Measurements from ENCODE around the gene DDIT3.
"Not testable (repeated sequence)": the region's sequence is repeated elsewhere in the genome, so short reads cannot be mapped to it uniquely, and the experiment has no call there.

Gene DDIT3, protein sequence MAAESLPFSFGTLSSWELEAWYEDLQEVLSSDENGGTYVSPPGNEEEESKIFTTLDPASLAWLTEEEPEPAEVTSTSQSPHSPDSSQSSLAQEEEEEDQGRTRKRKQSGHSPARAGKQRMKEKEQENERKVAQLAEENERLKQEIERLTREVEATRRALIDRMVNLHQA

DNA sequence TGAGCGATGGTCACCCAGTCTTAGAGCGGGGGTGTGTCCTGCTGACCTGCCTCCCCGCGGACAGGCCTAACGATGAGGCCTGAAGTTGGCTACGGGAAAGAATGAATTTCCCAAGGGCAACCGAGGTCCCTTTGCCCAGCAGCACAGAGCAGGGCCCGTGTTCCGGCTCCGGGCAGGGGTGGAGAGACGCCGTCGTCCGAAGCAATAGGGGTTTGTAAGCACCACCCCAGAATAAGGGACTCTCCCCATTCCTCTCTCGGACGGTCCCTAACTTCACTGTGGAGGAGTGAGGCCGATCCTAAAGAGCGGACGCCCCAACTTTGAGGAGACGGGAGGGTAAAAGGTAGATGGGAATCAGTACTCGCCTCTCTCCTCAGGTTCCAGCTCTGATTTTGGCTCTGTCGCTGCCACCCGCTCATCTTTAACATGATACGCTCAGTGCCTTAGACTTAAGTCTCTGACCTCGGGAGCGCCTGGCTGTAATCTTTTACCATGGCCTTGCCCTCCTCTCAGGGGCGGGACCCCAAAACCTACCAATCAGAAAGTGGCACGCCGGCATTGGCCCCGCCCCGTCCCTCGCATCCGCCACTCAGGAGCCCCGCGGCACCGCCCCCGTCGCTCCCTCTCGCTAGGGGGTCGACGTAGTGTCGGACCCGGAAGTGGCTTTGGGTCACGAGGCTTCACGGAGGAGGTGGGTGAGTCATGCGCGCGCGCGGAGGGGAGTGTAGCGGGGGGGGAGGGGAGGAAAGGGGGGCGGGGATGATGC lies at the start of gene DDIT3:
DDIT3 (minus strand) TSS at position 462 of the 766 bp plus-strand sequence. CDS start 3,108 bp downstream, outside the sequence.
- DNase-seq: peak; percentile 98 to 99

DNA sequence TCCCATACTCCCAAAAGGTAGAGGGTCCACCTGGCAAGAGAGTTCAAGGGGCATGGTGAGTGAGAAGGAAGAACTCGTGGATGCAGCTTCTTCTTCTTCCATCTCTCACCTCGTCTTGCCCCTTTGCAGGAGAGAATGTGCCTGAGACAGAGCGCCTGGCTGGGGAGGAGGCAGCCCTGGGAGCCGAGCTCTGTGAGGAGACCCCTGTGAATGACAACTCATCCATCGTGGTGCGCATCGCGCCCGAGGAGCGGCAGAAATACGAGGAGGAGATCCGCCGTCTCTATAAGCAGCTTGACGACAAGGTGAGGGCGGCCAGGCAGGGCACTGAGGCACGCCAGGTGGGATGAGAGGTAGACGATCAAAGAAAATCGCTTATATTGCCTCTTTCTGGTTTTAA lies 49.5 kb upstream of the DDIT3 start:
- DNase-seq: no peak

DNA sequence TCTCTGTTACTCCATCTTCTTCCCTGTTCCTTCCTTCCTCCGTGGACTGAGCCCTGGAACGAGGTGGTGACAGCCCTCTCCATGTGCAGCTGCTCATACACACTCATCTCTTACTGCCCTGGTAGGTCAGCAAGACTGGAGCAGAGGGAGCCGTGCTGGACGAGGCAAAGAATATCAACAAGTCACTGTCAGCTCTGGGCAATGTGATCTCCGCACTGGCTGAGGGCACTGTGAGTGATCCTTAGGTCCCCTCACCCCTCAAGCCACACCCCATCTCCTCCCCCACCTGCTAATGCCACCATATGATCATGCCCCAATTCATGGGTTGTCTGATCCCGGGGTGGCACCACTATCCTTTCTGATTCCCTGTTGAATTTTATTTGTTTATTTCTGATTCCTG lies 48.5 kb upstream of the DDIT3 start:
- DNase-seq: no peak

DNA sequence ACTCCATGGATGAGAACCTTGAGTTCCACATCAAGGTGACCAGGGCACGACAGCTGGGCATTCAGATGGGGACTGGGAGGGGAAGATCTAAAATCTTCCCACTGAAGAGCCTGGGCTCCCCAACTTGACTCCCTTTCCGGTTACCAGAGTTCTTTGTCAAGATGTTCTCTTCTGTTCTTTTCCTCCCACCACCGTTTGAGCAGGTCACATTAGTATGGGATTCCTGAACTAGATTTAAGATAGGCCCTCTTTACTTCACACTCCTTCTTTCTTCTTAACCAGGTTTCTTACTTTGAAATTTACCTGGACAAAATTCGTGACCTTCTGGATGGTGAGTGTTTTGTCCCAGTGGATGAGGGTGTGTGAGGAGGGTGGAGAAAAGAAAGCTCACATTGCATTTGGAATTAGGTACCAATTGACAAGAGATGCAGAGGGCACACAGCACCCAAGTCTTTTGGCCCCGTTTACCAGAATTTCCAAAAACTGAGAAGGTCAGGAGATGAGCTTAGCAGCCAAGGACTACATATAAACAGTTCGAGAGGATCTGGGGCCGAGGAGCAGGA lies 43.9 kb upstream of the DDIT3 start:
- DNase-seq: no peak

DNA sequence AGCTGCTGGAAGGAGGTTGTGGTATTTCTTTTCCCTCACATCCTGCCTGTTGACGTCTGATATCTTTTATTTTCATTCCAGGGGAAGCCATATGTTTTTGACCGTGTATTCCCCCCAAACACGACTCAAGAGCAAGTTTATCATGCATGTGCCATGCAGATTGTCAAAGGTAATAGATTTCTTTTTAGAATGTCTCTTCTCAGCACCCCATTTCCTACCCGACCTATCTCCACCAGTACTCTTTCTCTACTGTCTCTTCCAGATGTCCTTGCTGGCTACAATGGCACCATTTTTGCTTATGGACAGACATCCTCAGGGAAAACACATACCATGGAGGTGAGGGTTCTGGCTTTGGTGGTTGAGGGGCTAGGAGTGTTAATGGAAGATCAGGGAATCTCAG lies 43.0 kb upstream of the DDIT3 start:
- DNase-seq: no peak

DNA sequence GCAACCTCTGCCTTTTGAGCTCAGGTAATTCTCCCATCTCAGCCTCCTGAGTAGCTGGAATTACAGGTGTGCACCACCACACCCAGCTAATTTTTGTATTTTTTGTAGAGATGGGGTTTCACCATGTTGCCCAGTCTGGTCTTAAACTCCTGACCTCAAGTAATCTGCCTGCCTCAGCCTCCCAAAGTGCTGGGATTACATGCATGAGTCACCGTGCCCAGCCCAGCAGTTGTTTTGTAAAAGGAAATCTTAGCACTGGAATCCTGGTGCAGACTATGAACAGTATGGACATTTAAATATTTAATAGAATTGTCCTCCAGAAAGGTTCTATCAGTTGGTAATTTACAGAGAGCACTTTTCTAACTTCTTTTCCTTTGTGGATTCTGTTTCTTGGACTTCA lies 40.8 kb upstream of the DDIT3 start:
- DNase-seq: not testable (repeated sequence)

DNA sequence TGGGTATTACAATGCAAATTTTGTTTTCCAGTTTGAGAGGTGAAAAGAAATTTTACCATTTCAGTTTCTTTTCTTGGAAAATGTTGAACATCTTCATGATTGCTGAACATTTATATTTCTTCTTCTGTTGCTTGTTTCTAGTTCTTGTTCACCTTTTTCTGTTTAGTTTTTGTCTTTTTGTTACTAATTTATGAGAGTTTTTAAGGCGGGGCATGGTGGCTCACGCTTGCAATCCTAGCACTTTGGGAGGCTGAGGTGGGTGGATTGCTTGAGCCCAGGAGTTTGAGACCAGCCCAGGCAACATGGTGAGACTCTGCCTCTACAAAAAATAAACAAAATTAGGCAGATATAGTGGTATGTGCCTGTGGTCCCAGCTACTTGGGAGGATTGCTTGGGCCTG lies 40.2 kb upstream of the DDIT3 start:
- no peak for DNase-seq

DNA sequence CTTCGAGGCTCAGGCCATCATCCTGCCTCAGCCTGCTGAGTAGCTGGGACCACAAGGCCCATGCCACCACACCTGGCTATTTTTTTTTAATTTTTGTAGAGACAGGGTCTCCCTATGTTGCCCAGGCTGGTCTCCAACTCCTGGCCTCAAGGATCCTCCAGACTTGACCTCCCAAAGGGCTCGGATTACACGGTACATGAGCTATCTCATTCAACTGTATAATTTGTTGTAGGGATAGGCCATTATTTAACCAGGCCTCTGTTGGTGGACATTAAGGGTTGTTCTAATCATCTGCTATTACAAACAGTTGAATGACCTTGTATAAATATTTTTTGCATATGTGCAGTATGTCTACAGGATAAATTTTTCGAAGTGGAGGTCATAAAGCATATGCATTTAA lies 38.5 kb upstream of the DDIT3 start:
- DNase-seq: no peak

DNA sequence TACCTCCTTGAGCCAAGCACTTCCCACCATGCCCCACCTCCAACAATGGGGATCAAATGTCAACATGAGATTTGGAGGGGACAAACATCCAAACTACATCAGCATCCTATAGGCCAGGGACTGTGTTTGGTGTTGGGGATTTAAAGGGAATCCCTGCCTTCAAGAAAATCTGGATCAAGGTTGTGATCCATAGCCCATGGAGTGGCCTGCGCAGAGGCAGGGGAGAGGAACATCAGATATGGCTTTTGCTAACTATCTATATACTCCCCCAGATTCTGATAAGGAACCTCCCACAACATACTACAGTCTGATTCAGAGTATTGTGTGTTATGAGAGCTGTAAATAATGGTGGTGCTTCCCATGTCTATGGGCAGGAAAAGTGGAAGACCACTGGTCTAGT lies 34.6 kb upstream of the DDIT3 start:
- no peak for DNase-seq

DNA sequence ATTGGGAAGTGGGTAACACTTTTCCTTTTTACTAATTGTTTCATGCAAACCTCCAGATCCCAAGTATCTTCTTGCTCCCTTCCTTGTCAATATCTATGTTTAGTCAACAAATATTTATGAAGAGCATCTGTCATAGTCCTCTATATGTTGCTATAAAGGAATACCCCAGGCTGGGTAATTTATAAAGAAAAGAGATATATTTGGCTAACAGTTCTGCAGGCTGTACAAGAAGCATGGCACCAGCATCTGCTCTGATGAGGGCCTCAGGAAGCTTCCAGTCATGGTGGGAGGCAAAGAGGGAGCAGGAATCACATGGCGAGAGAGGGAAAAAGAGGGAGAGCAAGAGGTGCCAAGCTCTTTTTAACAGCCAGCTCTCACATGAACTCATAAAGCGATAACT lies 34.1 kb upstream of the DDIT3 start:
- no peak for DNase-seq

DNA sequence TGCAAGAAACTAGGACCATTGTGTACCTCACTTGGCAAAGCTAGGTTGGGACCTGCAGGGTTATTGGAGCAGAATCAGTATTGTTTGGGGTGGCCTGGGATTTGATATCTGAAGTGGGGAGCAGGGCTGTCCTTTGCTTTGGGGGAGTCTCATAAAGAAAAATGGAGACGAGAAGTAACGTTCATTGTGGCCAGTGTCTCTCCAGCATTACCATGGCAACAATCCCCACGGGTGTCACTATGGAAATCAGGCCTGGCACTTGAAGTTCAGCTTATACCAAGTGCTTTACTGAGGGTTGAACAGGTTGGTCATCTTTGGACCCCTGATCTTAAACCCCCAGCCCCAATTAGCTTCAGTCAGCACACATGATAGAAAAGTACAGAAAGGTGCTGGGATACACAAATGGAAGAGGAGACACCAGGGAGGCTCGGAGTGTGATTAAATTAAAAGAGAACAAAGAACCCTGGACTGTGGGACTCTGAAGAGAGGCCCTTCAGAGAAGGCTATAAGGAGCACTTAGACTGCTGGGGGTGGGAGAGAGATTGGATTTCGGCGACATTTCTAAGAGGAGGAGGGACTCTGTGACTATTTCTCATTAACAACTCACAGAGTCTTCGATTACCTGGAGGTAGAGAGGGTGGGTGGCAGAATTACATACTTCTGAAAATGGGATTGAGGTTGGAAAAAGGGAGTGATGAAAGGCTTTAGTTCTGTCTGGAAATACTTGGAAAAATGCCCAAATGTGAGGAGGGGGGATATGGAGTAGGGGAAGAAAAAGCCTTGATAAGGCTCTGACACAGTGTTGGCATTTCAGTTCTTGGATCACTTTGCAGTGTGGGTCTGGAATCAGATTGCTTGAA lies 33.3 kb upstream of the DDIT3 start:
- DNase-seq: no peak

DNA sequence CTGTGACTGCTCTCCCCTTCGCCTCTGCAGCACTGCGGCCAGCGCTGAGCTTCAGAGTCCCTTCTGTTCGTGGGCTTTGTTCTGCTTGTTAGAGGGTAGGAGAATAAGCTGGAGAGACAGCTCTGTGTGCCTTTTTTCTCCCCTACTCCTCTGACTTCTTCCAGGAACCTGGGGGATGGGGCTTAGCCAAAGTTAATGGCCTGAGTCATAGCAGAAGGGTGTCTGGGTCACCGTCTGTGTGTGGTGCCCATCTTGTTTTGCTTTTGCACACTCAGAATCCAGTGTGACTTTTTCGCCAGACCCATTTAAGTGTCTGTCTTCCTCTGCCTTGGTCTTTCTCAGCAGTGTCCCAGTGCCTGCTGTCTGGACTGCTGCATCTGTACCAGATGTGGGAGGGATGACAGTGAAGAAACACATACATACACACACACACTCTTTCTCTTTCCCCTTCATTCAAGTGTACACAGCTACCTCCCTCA lies 32.6 kb upstream of the DDIT3 start:
- no peak for DNase-seq

DNA sequence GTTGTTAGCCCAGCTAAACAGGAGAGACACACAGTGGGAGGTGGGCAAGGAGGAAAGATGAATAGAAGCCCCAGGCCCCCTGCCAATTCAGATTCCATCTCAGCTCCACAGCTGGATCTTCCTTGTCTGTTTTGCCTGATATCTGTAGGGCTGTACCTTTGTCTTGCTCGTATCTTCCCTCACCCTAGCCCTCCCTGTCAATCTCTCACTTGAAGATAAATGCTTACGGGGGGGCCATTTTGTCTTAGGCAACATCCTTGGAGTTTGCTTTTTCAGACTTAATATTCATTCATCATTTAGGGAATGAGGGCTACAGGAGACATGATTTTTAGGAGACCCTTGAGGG lies 32.0 kb upstream of the DDIT3 start:
- DNase-seq: no peak

DNA sequence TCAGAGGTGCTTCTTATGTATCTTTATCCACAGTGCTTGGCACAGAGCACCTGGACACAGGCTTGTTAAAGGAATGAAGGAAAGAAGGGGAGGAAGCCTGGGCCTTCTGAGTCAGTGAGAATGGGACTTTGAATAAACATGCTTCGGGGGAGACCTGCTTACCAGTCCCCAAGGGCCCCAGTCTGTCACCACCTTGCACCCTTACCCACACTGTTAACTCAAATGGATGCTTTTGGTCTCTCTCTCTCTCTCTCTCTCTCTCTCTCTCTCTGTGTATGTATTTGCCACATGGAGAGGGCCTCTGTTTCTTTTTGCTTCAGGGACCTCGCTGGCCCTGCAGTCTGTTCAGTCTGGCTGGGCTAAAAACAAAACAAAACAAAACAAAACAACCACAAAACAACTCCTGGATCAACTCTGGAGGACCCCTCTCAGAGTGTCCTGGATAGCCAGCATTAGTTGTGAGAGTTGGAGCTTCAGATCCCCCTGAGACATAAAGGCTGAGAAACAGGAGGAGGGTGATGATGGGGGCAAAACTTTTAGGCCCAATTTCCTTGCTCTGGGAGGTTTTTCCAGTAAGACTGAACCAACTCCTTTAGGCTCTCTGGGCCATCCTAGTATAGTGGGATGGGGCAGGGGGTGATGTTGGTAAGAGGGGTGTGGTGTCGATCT lies 31.5 kb upstream of the DDIT3 start:
- DNase-seq: no peak

DNA sequence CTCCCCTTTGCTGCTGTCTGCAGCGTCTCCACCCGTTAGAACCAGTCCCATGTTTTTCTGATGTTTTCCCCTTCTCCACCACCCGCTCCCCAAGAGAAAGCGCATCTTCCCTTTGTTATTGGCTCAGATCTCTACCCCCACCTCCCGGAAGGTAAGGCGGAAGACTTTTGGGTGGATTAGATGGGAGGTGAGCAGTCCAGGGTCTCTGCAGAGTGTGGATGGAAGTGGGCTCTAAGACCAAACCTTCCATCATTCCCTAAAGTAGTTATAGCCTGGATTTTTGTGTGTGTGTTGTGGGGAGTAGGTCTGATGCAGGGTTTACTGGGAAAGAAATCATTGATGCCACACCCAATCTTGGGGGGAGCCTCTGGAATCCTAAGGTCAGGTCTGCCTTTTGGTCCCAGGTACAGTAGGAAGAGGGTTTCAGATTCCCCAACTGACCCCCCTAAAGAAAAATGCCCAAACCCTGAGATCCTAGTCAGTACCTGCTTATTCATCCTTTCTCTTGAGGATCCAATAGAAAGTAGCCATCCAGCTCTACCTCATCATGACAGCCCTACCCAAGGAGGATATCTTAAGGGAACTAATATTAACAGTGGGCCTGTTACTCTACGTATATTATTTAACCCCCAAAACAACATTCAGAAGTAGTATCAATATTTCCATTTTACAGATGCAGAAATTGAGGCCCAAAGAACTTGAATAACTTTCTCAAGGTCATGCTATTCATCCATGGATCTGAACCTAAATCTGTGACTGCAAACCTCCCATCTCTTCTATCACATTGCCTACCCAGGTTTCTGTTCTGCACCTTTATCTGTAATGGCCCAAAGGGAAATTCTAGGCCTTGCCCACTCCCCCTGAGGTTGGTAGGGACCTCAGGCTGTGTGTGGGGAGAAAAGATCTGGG lies 30.6 kb upstream of the DDIT3 start:
- no peak for DNase-seq

DNA sequence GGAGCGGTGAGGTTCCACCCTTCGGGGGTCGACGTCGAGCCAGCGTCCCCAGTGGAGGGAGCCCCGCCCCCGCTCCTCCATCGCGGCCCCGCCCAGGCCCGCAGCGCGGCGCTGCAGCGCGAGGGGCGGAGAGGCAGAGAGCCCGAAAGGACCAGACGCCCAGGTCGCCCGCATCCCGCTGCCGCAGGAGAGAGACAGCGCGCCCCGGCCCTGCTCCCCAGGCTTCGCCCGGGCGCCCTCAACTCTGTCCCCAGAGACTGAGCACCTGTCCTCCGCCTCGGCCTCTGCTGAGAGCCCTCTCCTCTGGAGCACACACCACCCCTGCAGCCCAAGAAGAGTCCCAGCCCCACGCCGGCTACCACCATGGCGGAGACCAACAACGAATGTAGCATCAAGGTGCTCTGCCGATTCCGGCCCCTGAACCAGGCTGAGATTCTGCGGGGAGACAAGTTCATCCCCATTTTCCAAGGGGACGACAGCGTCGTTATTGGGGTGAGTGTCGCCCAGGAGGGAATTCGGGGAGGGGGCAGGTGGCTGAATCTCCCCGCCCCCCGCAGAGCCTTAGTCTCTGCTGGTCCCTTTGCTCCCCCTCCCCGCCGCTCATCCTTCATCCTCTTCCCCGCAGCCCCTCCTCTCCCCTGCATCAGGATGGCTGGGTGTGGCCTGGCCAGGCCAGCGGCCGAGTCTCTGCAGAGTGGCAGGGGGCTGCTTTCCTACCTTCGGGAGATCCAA lies 29.8 kb upstream of the DDIT3 start, which contains the start of gene KIF5A:
KIF5A (plus strand) TSS at position 136 of the 732 bp plus-strand sequence; CDS start at position 364, 228 bp downstream.
- DNase-seq: peak; percentile 52 to 59

DNA sequence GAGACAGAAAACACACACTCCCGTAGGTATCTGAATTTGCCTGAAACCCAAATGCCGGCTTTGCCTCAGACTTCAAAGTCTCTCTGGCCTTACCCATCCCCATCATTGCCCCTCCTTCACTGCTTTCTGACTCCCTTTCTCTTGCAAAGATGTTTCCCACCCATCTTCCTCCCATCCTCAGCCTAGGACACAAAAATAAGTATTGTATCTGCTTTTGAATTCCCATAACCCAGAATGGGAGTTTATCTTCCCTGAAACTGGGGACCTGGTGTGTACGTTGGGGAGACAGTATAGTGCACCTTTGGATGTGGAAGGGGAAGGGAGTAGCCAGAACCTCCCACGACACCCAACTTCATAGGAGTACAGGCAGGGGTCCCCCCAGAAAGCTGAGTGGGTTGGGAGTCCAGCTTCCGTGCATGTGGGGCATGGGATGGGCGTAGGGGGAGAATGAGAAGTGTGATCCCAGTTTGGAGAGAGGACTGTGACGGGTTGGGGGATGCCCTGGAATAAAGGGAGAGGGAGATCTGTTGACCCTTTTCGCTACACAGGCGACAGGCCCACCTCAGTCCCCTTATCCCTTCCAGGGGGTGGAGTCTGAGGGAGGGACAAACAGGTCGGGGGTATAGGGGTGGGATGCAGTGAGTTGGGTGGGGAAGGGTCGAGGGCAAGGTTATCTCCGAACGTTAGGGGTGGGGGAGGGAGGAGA lies 29.0 kb upstream of the DDIT3 start:
- DNase-seq: no peak

DNA sequence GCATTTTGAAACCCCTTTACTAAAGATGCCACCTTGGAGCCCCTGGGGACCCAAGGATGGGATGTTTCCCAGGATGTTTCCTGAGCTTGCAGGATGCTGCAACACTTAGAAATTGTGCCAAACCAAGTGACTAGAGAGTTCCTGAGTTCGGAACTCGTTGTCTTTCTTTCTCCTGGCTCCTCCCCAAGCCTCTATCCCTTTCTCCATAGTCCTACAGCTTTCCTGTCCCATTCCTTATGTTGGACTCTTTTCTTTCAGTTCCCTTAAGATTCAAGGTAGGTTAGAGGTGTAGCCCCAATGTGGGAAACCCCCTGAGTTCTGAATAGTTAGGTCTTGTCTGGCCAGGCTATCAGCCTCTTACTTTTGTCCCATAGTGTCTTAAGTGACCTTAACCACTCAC lies 28.2 kb upstream of the DDIT3 start:
- no peak for DNase-seq

DNA sequence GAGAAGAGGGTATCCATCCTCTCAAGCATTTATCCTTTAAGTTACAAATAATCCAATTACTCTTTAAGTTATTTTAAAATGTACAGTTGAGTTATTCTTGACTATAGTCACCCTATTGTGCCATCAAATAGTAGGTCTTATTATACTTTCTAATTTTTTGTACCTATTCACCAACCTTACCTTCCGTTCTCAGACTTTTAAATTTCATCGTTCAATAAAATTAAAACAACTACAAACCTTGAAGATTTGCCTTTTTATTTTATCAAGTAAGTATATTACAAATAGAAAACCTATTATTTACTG lies 27.6 kb upstream of the DDIT3 start:
- no peak for DNase-seq

DNA sequence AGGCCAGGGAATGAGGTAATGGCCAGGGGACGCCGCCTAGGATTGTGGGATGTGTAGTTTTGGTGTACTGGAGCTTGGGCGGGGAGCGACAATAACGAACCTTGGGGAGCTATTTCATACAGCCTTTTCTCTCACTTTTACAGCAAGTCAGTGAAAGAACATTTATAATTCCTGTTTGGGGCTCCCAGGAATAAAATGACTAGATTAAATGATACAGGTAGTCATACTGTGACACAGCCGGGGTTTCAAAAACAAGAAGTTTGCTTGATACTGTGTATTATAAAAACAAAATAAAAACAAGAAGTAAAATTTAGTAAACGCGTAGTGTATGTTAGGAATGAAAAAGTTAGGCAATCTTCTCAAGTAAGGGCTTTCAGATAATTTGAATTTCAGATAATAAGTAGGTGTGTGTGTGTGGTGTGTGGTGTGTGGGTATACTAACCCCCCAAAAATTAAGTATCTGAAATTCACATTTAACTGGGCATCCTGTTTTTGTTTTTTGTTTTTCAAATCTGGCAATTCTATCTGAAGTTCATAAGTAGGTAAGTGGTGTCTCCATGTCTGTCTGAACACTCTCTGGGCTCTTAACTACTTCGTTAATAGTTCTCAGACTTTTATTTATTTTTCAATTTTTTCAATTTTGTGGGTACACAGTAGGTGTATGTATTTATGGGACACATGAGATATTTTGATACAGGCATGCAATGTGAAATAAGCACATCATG lies 27.1 kb upstream of the DDIT3 start:
- DNase-seq: no peak

All from stimulated activated CD4-positive, alpha-beta T cell treated with anti-CD3 and anti-CD28 coated beads, Interleukin-2, amount 100 ng/mL, for 48 hours (primary cell).